ENCODE measurements around the gene SYTL3. TPM values are rescaled to one million over a fixed set of nuclear protein-coding genes. Genes with fewer than 3 reads are reported as not detected.
A peak's percentile ranks its signal among the peaks of the same experiment; 100 is the strongest.

The SYTL3 gene
- total and polyA plus RNA-seq, 10 donors: 5.9 to 48.3 (median 17.9) TPM

DNA sequence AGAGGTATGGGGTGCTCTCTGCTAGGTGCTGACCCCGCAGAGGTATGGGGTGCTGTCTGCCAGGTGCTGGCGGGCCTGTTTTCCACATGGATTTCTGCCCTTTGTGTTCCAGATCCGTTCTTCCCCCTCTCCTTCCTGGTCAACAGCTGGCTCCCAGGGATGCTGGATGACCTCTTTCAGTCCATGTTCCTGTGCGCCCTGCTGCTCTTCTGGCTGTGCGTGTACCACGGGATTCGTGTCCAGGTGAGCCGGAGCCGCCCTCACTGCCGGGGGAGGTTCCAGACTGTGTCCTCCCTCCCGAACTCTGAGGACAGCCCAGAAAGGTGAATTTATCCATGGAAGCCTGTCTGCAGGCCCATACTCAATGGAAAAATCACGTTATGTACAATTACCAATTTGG is 41.6 kb upstream of the SYTL3 start:
- Histone ChIP-seq H3K36me3 (peaks cover 0 to 95% (median 63%) of the 10 kb centered on the region in 6 donors), H3K9me3 (no peaks in the 10 kb centered on the region), H3K27me3 (replicated peaks in 1 of 7) (no peaks in the 10 kb centered on the region), H3K4me1 (peaks cover 0 to 5% (median 0%) of the 10 kb centered on the region in 6 donors), H3K27ac (no peak overlapping the region), H3K4me3 (no peak overlapping the region)
- 93 to 99% (median 95%) methylated on average over 11 to 12 of the region's 12 CpGs for WGBS, 5 donors
- no peak for DNase-seq
- intact Hi-C loops (cut with DNase I; ENCODE audit: low total_unique reads): no loop called here
- TF ChIP-seq, protein P1, sequence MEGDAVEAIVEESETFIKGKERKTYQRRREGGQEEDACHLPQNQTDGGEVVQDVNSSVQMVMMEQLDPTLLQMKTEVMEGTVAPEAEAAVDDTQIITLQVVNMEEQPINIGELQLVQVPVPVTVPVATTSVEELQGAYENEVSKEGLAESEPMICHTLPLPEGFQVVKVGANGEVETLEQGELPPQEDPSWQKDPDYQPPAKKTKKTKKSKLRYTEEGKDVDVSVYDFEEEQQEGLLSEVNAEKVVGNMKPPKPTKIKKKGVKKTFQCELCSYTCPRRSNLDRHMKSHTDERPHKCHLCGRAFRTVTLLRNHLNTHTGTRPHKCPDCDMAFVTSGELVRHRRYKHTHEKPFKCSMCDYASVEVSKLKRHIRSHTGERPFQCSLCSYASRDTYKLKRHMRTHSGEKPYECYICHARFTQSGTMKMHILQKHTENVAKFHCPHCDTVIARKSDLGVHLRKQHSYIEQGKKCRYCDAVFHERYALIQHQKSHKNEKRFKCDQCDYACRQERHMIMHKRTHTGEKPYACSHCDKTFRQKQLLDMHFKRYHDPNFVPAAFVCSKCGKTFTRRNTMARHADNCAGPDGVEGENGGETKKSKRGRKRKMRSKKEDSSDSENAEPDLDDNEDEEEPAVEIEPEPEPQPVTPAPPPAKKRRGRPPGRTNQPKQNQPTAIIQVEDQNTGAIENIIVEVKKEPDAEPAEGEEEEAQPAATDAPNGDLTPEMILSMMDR (IDR thresholded peaks at IDR 0.05 in 8 of 11, conservative IDR thresholded peaks at IDR 0.05 in 3 of 11): no peak
- no peak for TF ChIP-seq POLR2A (IDR thresholded peaks at IDR 0.05)
- TF ChIP-seq POLR2AphosphoS5 (IDR thresholded peaks at IDR 0.05): no peak

DNA sequence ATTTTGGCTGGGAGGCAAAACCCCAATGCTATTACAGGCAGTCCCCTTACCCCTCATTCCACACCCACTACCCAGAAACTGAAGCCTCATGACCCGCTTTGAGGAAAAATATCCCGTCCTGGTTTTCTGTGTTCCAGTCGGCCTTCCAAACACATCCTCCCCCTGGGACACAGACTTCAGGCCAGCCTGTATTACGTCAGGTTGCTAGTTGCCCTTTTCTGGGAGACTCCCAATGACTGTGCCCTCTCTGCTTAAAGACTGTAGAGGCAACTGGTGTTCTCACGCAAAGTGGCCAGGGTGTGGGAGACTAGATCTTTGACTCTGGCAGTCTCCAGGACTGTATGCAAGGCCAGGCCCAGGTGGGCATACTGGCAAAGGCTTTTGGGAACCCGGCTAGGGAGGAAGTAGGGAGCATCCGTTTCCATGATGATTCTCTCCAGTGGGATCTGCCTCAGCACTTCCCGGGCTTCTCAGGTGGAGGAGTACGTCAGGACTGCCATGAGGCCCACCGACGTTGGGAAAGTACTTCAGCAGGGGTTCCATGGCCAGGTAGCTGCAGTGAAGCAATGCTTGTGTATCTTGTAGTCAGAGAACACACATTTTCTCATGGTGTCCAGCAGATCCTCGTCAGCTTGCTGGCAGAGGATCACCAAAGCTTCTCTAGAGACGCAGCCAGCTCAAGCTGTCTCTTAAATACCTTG is 40.2 kb upstream of the SYTL3 start:
- Histone ChIP-seq H3K4me1 (peaks cover 0 to 5% (median 0%) of the 10 kb centered on the region in 6 donors), H3K36me3 (peaks cover 0 to 95% (median 63%) of the 10 kb centered on the region in 6 donors), H3K27ac (no peak overlapping the region), H3K4me3 (no peak overlapping the region), H3K9me3 (peaks cover 0 to 4% (median 0%) of the 10 kb centered on the region in 8 donors), H3K27me3 (replicated peaks in 1 of 7) (no peaks in the 10 kb centered on the region)
- WGBS, 5 donors: 90 to 94% (median 93%) methylated on average over 13 of the region's 13 CpGs
- no peak for DNase-seq
- no peak for TF ChIP-seq POLR2A (IDR thresholded peaks at IDR 0.05)
- TF ChIP-seq, protein P1 (IDR thresholded peaks at IDR 0.05 in 8 of 11, conservative IDR thresholded peaks at IDR 0.05 in 3 of 11): no peak
- no peak for TF ChIP-seq POLR2AphosphoS5 (IDR thresholded peaks at IDR 0.05)
- intact Hi-C loops (cut with DNase I; ENCODE audit: low total_unique reads): no loop called here

DNA sequence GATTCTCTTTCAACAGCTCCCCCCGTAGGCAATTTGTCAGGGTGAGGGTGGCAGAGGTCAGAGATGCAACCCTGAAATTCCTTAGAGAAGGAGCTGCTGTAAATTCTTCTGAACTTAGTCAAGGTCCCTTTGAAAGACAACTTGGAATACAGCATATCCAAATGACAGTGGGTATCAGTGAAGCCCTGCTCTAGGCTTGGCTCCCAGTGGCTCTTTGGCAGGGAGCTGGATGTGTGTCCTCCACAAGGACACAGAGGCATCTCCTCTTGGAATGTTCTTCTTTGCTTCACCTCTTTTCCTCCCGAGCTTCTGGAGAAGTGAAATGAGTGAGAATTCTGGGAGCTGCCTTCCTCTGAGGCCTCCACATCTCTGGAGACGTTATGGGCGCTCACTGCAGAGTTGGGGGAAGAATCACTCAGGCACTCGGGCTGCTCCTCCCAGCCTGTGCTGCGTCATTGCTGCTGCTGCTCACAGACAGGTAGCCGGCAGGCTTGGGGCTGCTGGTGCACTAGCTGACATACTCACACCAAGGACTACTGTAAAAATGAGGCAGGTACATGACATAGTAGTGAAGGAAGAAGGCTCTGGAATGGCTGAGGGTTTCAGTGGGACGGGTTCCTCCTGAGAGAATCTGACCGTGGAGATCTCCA is 39.4 kb upstream of the SYTL3 start:
- Histone ChIP-seq H3K27me3 (replicated peaks in 1 of 7) (no peaks in the 10 kb centered on the region), H3K9me3 (peaks cover 0 to 10% (median 2%) of the 10 kb centered on the region in 8 donors), H3K4me3 (no peak overlapping the region), H3K27ac (no peak overlapping the region), H3K36me3 (peaks cover 0 to 100% (median 63%) of the 10 kb centered on the region in 6 donors), H3K4me1 (peaks cover 0 to 1% (median 0%) of the 10 kb centered on the region in 6 donors)
- TF ChIP-seq POLR2A (IDR thresholded peaks at IDR 0.05) (no peak), POLR2AphosphoS5 (IDR thresholded peaks at IDR 0.05) (no peak)
- TF ChIP-seq, protein P1 (IDR thresholded peaks at IDR 0.05 in 8 of 11, conservative IDR thresholded peaks at IDR 0.05 in 3 of 11): no peak
- 75 to 89% (median 80%) methylated on average over 9 of the region's 9 CpGs for WGBS, 5 donors
- intact Hi-C loops (cut with DNase I; ENCODE audit: low total_unique reads): no loop called here
- DNase-seq: no peak

DNA sequence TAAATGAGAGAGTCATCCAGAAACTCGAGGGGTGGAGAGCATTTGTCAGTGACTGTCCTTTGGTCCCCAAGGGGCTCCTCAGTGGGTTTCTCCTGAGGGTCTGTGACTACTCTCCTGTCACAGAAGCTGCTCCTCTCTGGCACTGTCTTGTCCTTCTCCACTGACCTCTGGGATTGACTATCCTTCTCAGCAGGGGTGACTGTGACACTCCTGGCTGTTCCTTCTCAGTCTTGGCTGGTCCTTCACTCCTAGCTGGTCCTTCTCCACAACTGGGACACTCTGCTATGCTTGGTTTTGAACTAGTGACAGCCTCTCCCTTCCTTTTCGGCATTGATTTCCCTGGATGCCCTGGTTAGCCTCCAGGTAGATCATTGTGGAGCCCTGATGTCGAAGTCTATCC is 38.8 kb upstream of the SYTL3 start:
- Histone ChIP-seq H3K9me3 (peaks cover 0 to 15% (median 7%) of the 10 kb centered on the region in 8 donors), H3K27me3 (replicated peaks in 1 of 7) (no peaks in the 10 kb centered on the region), H3K27ac (peak overlapping the region in 1 of 8 donors; percentile 28), H3K4me3 (no peak overlapping the region), H3K4me1 (no peaks in the 10 kb centered on the region), H3K36me3 (peaks cover 0 to 100% (median 58%) of the 10 kb centered on the region in 6 donors)
- intact Hi-C loops (cut with DNase I; ENCODE audit: low total_unique reads): no loop called here
- no peak for DNase-seq
- WGBS, 5 donors: 78 to 93% (median 87%) methylated on average over 3 of the region's 3 CpGs
- TF ChIP-seq POLR2A (IDR thresholded peaks at IDR 0.05): no peak
- no peak for TF ChIP-seq POLR2AphosphoS5 (IDR thresholded peaks at IDR 0.05)
- TF ChIP-seq, protein P1 (IDR thresholded peaks at IDR 0.05 in 8 of 11, conservative IDR thresholded peaks at IDR 0.05 in 3 of 11): no peak

Measured in spleen (tissue), 11 donors.